T-helper 17 cell (primary cell): Measurements from ENCODE around the gene CRLF2. TPM values are rescaled to one million over a fixed set of nuclear protein-coding genes. Genes with fewer than 3 reads are reported as not detected.

Experiments
- ATAC-seq: fragments of 150-1000 bp; cut with Tn5 transposase; 2 replicates; pipeline ENCODE4 v1.10.0; 2021; ENCODE audit warnings: mild to moderate bottlenecking, moderate library complexity
- DNase-seq, 3 donors: peaks; one replicate each; pipeline versions ENCODE4 v3.0.0 to v3.0.0-alpha.2; 2020 to 2021
- H3K9me3 ChIP-seq: one replicate; pipeline ENCODE4 v1.7.0; 2013; ENCODE audit warnings: low read length, mild to moderate bottlenecking; ENCODE audit not compliant: control insufficient read depth, poor library complexity, severe bottlenecking
- H3K27ac Mint-ChIP-seq: one replicate; pipeline ENCODE4 v1.8.0; 2022; ENCODE audit warnings: mild to moderate bottlenecking, moderate library complexity, mixed read lengths
- H3K27me3 Mint-ChIP-seq: one replicate; pipeline ENCODE4 v1.8.0; 2022; ENCODE audit warnings: mixed read lengths
- H3K36me3 Mint-ChIP-seq: one replicate; pipeline ENCODE4 v1.8.0; 2022; ENCODE audit warnings: low read depth, mixed read lengths
- H3K4me1 Mint-ChIP-seq: one replicate; pipeline ENCODE4 v1.8.0; 2022; ENCODE audit warnings: mild to moderate bottlenecking, mixed read lengths
- H3K4me3 Mint-ChIP-seq: one replicate; pipeline ENCODE4 v1.8.0; 2022; ENCODE audit warnings: mild to moderate bottlenecking, moderate library complexity, mixed read lengths
- total RNA-seq, 4 donors: library from RNA in 2 of 4; stranded (reverse) in 2 of 4; gene quantifications; one replicate each; pipeline ENCODE4 v1.2.3 and lab custom pipeline; 2022 to 2026

CRLF2 gene
- total RNA-seq, 2 donors from 2014 or later = 0.26 to 0.40 TPM

GRCh38 chrX:1151378-1152077 is 60.9 kb downstream of the CRLF2 start:
- H3K4me3 Mint-ChIP-seq = no peak overlapping the region

GRCh38 chrX:1150569-1151347 is 61.7 kb downstream of the CRLF2 start:
- ATAC-seq = no peak
- H3K27ac Mint-ChIP-seq = no peak overlapping the region
- H3K27me3 Mint-ChIP-seq = peaks cover 7% of the 10 kb centered on the region
- H3K4me1 Mint-ChIP-seq = no peaks in the 10 kb centered on the region
- peaks cover 2% of the 10 kb centered on the region for H3K36me3 Mint-ChIP-seq
- no peak overlapping the region for H3K4me3 Mint-ChIP-seq
- DNase-seq = no peak
- H3K9me3 ChIP-seq = no peaks in the 10 kb centered on the region

More at GRCh38 chrX:1151378-1152077, 60.9 kb downstream of the CRLF2 start:
- no peak for ATAC-seq
- no peak overlapping the region for H3K27ac Mint-ChIP-seq
- H3K4me1 Mint-ChIP-seq = no peaks in the 10 kb centered on the region
- peaks cover 2% of the 10 kb centered on the region for H3K36me3 Mint-ChIP-seq
- peaks cover 7% of the 10 kb centered on the region for H3K27me3 Mint-ChIP-seq
- H3K9me3 ChIP-seq = no peaks in the 10 kb centered on the region
- DNase-seq = no peak

- H3K4me3 Mint-ChIP-seq = no peak overlapping the region
- no peaks in the 10 kb centered on the region for H3K4me1 Mint-ChIP-seq
- H3K36me3 Mint-ChIP-seq = peaks cover 2% of the 10 kb centered on the region
- ATAC-seq = no peak
- H3K27ac Mint-ChIP-seq = no peak overlapping the region
- no peaks in the 10 kb centered on the region for H3K9me3 ChIP-seq
- DNase-seq = no peak
- peaks cover 7% of the 10 kb centered on the region for H3K27me3 Mint-ChIP-seq
Observed at GRCh38 chrX:1147611-1148515, 64.6 kb downstream of the CRLF2 start.

GRCh38 chrX:1144293-1144692 is 68.2 kb downstream of the CRLF2 start:
- no peaks in the 10 kb centered on the region for H3K9me3 ChIP-seq
- DNase-seq (no peak), ATAC-seq (no peak)
- no peaks in the 10 kb centered on the region for H3K36me3 Mint-ChIP-seq
- no peaks in the 10 kb centered on the region for H3K4me1 Mint-ChIP-seq
- H3K27ac Mint-ChIP-seq = no peak overlapping the region
- no peak overlapping the region for H3K4me3 Mint-ChIP-seq
- H3K27me3 Mint-ChIP-seq = peaks cover 6% of the 10 kb centered on the region

Other genes starting within 250 kb of the CRLF2 start
- 1 to 10 TPM; 3.4 to 5.2 TPM for gene CSF2RA, start 56.2 kb upstream of the CRLF2 start, total RNA-seq
- 1 to 10 TPM in 1 of 2 donors, under 1 TPM in 1; 0.60 to 2.8 TPM for gene IL3RA, start 124.1 kb upstream of the CRLF2 start, total RNA-seq
- 100 to 1,000 TPM; 314 to 329 TPM for gene SLC25A6, start 179.5 kb upstream of the CRLF2 start, total RNA-seq
- gene ASMTL, start 240.3 kb upstream of the CRLF2 start, total RNA-seq = 10 to 100 TPM; 33.8 to 34.6 TPM